Measurements from ENCODE around the gene PTH1R. TPM values are rescaled to one million over a fixed set of nuclear protein-coding genes. Genes with fewer than 3 reads are reported as not detected.

Gene PTH1R
- total RNA-seq, 1 experiment from 2014 or later = not detected

- H3K36me3 ChIP-seq = peaks cover 61% of the 10 kb centered on the region
- H3K27me3 ChIP-seq (replicated peaks) = no peaks in the 10 kb centered on the region
- no peaks in the 10 kb centered on the region for H3K9me3 ChIP-seq (replicated peaks)
- H3K4me3 ChIP-seq = no peak overlapping the region
- H3K27ac ChIP-seq = no peak overlapping the region
- H3K4me1 ChIP-seq (replicated peaks) = peaks cover 6% of the 10 kb centered on the region
- DNase-seq (ENCODE audit: low read depth in 1 of 2, low spot score in 2 of 2) = no peak
Observed at GRCh38 chr3:46918202-46918601, 40.7 kb downstream of the PTH1R start.

- peaks cover 66% of the 10 kb centered on the region for H3K36me3 ChIP-seq
Observed at GRCh38 chr3:46918634-46919033, 41.1 kb downstream of the PTH1R start.

GRCh38 chr3:46921041-46921440 is 43.5 kb downstream of the PTH1R start:
- Histone ChIP-seq H3K27ac (no peak overlapping the region), H3K4me1 (replicated peaks) (no peaks in the 10 kb centered on the region), H3K9me3 (replicated peaks) (no peaks in the 10 kb centered on the region), H3K4me3 (no peak overlapping the region), H3K36me3 (peaks cover 83% of the 10 kb centered on the region), H3K27me3 (replicated peaks) (no peaks in the 10 kb centered on the region)
- no peak for DNase-seq (ENCODE audit: low read depth in 1 of 2, low spot score in 2 of 2)

More at GRCh38 chr3:46918634-46919033, 41.1 kb downstream of the PTH1R start:
- H3K27me3 ChIP-seq (replicated peaks) = no peaks in the 10 kb centered on the region
- no peak overlapping the region for H3K4me3 ChIP-seq
- DNase-seq (ENCODE audit: low read depth in 1 of 2, low spot score in 2 of 2) = no peak
- peaks cover 4% of the 10 kb centered on the region for H3K4me1 ChIP-seq (replicated peaks)
- no peak overlapping the region for H3K27ac ChIP-seq
- no peaks in the 10 kb centered on the region for H3K9me3 ChIP-seq (replicated peaks)

GRCh38 chr3:46921871-46922271 is 44.4 kb downstream of the PTH1R start:
- Histone ChIP-seq H3K36me3 (peaks cover 89% of the 10 kb centered on the region), H3K9me3 (replicated peaks) (no peaks in the 10 kb centered on the region), H3K4me1 (replicated peaks) (no peaks in the 10 kb centered on the region), H3K27ac (no peak overlapping the region), H3K27me3 (replicated peaks) (no peaks in the 10 kb centered on the region), H3K4me3 (no peak overlapping the region)
- DNase-seq (ENCODE audit: low read depth in 1 of 2, low spot score in 2 of 2) = no peak

- H3K27ac ChIP-seq = no peak overlapping the region
- no peak overlapping the region for H3K4me3 ChIP-seq
- peaks cover 84% of the 10 kb centered on the region for H3K36me3 ChIP-seq
- no peaks in the 10 kb centered on the region for H3K4me1 ChIP-seq (replicated peaks)
- DNase-seq (ENCODE audit: low read depth in 1 of 2, low spot score in 2 of 2) = no peak
- no peaks in the 10 kb centered on the region for H3K27me3 ChIP-seq (replicated peaks)
- H3K9me3 ChIP-seq (replicated peaks) = no peaks in the 10 kb centered on the region
Observed at GRCh38 chr3:46922426-46922825, 44.9 kb downstream of the PTH1R start.

- Histone ChIP-seq H3K9me3 (replicated peaks) (no peaks in the 10 kb centered on the region), H3K4me3 (no peak overlapping the region), H3K27ac (no peak overlapping the region), H3K27me3 (replicated peaks) (no peaks in the 10 kb centered on the region), H3K4me1 (replicated peaks) (no peaks in the 10 kb centered on the region), H3K36me3 (peaks cover 81% of the 10 kb centered on the region)
- no peak for DNase-seq (ENCODE audit: low read depth in 1 of 2, low spot score in 2 of 2)
Observed at GRCh38 chr3:46922871-46923558, 45.5 kb downstream of the PTH1R start.

- H3K36me3 ChIP-seq = peaks cover 82% of the 10 kb centered on the region
- H3K9me3 ChIP-seq (replicated peaks) = no peaks in the 10 kb centered on the region
- H3K4me1 ChIP-seq (replicated peaks) = no peaks in the 10 kb centered on the region
- H3K27me3 ChIP-seq (replicated peaks) = no peaks in the 10 kb centered on the region
- H3K27ac ChIP-seq = no peak overlapping the region
- no peak overlapping the region for H3K4me3 ChIP-seq
- peak in 1 of 2 experiments; percentile 37 for DNase-seq (ENCODE audit: low read depth in 1 of 2, low spot score in 2 of 2)
Observed at GRCh38 chr3:46923559-46924350, 46.2 kb downstream of the PTH1R start.

GRCh38 chr3:46924921-46925584 is 47.5 kb downstream of the PTH1R start:
- H3K27me3 ChIP-seq (replicated peaks) = no peaks in the 10 kb centered on the region
- no peak overlapping the region for H3K4me3 ChIP-seq
- no peaks in the 10 kb centered on the region for H3K9me3 ChIP-seq (replicated peaks)
- H3K4me1 ChIP-seq (replicated peaks) = no peaks in the 10 kb centered on the region
- H3K27ac ChIP-seq = no peak overlapping the region
- H3K36me3 ChIP-seq = peaks cover 72% of the 10 kb centered on the region
- no peak for DNase-seq (ENCODE audit: low read depth in 1 of 2, low spot score in 2 of 2)

- no peak overlapping the region for H3K27ac ChIP-seq
- no peaks in the 10 kb centered on the region for H3K9me3 ChIP-seq (replicated peaks)
- peaks cover 70% of the 10 kb centered on the region for H3K36me3 ChIP-seq
- no peak overlapping the region for H3K4me3 ChIP-seq
- H3K4me1 ChIP-seq (replicated peaks) = peaks cover 5% of the 10 kb centered on the region
- H3K27me3 ChIP-seq (replicated peaks) = no peaks in the 10 kb centered on the region
- DNase-seq (ENCODE audit: low read depth in 1 of 2, low spot score in 2 of 2) = no peak
Observed at GRCh38 chr3:46925585-46925934, 48.0 kb downstream of the PTH1R start.

GRCh38 chr3:46926039-46926438 is 48.5 kb downstream of the PTH1R start:
- peaks cover 10% of the 10 kb centered on the region for H3K4me1 ChIP-seq (replicated peaks)
- H3K36me3 ChIP-seq = peaks cover 67% of the 10 kb centered on the region
- no peak overlapping the region for H3K4me3 ChIP-seq
- no peak for DNase-seq (ENCODE audit: low read depth in 1 of 2, low spot score in 2 of 2)
- H3K27me3 ChIP-seq (replicated peaks) = no peaks in the 10 kb centered on the region
- H3K9me3 ChIP-seq (replicated peaks) = no peaks in the 10 kb centered on the region
- no peak overlapping the region for H3K27ac ChIP-seq

GRCh38 chr3:46926447-46926846 is 48.9 kb downstream of the PTH1R start:
- Histone ChIP-seq H3K4me1 (replicated peaks) (peaks cover 14% of the 10 kb centered on the region), H3K4me3 (no peak overlapping the region), H3K27me3 (replicated peaks) (no peaks in the 10 kb centered on the region), H3K27ac (no peak overlapping the region), H3K9me3 (replicated peaks) (no peaks in the 10 kb centered on the region), H3K36me3 (peaks cover 66% of the 10 kb centered on the region)
- DNase-seq (ENCODE audit: low read depth in 1 of 2, low spot score in 2 of 2) = no peak

- Histone ChIP-seq H3K27me3 (replicated peaks) (no peaks in the 10 kb centered on the region), H3K27ac (no peak overlapping the region), H3K4me3 (no peak overlapping the region), H3K4me1 (replicated peaks) (peaks cover 20% of the 10 kb centered on the region), H3K36me3 (peaks cover 60% of the 10 kb centered on the region), H3K9me3 (replicated peaks) (no peaks in the 10 kb centered on the region)
- DNase-seq (ENCODE audit: low read depth in 1 of 2, low spot score in 2 of 2) = no peak
Observed at GRCh38 chr3:46926871-46927717, 49.6 kb downstream of the PTH1R start.

- Histone ChIP-seq H3K36me3 (peaks cover 54% of the 10 kb centered on the region), H3K4me1 (replicated peaks) (peaks cover 26% of the 10 kb centered on the region), H3K9me3 (replicated peaks) (no peaks in the 10 kb centered on the region), H3K27me3 (replicated peaks) (no peaks in the 10 kb centered on the region), H3K27ac (no peak overlapping the region), H3K4me3 (no peak overlapping the region)
- no peak for DNase-seq (ENCODE audit: low read depth in 1 of 2, low spot score in 2 of 2)
Observed at GRCh38 chr3:46927718-46928073, 50.2 kb downstream of the PTH1R start.

Measured in SJSA1 (cell line).